ENCODE measurements around the gene HK1.

The HK1 gene

DNA sequence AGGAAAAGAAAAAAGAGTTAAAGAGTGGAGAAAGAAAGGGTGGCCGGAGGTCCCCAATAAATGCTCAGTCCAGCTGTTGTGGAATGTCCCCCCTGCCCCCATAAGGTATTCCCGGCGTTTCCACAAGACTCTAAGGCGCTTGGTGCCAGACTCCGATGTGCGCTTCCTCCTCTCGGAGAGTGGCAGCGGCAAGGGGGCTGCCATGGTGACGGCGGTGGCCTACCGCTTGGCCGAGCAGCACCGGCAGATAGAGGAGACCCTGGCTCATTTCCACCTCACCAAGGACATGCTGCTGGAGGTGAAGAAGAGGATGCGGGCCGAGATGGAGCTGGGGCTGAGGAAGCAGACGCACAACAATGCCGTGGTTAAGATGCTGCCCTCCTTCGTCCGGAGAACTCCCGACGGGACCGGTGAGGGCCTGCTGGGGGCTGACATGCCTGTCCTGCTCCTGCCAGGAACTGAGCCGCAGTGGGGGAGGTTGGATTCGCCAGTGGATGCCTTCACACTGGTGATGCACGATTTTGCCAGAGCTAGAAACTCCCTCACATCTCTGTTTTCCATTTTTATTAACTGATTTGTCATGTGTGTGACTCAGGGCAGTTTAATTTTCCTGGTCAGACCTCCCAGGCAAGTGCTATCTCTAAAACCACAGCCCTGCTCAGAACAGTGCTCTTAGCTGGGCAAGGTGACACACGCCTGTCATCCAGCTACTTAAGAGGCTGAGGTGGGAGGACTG lies 104.3 kb downstream of the HK1 start:
- DNase-seq, result no peak

GRCh38 chr10:69383558-69383957 lies 105.3 kb downstream of the HK1 start:
- DNase-seq, result peak; percentile 36

DNA sequence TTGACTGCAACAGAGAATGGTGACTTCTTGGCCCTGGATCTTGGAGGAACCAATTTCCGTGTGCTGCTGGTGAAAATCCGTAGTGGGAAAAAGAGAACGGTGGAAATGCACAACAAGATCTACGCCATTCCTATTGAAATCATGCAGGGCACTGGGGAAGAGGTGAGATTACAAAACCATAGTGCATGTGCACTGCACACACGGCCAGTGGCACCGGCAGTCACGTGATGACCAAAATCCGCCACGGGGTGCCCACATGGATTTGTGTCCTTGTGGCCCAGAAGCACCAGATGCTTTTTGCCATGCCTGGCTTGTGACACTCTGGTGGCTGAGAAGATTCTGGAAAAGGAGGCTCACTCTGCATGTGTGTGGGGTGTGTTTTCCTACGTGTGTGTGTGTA lies 106.0 kb downstream of the HK1 start:
- DNase-seq, result no peak

GRCh38 chr10:69385454-69386350 lies 107.4 kb downstream of the HK1 start:
- DNase-seq, result no peak

- no peak for DNase-seq
Measured at GRCh38 chr10:69387500-69387899, 109.2 kb downstream of the HK1 start.

DNA sequence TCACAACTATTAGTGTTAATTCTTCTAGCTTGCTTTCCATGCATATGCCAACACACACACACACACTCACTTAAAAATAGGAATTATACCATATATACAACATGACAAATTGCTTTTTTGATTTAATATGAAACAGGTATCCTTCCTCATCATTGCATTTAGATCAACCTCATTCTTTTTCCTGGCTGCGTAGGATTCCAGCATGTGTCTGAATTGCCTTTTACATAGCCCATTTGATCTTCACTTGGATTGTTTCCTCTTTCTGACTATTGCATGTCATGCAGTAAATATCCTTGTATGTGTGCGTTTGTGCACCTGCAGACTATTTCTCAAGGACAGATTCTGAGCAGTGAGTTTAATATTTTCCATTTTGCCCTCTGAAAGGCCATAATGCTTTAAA lies 110.2 kb downstream of the HK1 start:
- DNase-seq, result no peak

DNA sequence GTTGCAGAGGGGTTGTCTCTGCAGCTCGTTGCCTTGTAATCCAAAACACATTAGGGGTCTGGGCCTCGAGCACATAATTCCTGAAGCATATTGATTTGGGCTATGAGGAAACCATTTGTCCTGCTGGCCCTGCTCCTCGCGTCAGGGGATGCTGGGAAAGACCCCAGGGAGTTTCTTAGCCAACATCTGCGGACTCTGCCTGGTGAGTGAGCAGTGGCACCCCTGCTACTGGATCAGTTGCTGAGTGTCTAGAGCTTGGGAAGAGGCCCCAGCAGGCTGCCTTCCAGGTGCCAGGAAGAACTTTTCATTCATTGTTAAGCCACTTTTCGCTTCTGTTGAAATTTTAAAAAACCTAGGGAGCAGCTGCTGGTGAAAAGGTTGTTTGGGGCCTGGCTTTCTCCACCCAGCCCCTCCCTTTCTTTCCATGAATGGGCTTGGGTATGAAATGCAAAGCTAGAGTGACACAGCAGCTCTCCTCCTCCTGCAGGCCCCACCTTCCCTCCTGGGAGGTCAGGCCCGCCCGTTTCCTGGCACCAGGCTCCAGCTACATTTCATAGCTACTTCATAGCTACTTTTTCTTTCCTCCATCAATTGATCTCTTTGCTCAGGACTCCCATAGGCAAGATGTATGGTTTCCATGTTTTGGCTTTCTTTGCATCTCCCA lies 111.7 kb downstream of the HK1 start:
- peak; percentile 54 for DNase-seq

- DNase-seq, result no peak
Measured at GRCh38 chr10:69391158-69391557, 112.9 kb downstream of the HK1 start.

DNA sequence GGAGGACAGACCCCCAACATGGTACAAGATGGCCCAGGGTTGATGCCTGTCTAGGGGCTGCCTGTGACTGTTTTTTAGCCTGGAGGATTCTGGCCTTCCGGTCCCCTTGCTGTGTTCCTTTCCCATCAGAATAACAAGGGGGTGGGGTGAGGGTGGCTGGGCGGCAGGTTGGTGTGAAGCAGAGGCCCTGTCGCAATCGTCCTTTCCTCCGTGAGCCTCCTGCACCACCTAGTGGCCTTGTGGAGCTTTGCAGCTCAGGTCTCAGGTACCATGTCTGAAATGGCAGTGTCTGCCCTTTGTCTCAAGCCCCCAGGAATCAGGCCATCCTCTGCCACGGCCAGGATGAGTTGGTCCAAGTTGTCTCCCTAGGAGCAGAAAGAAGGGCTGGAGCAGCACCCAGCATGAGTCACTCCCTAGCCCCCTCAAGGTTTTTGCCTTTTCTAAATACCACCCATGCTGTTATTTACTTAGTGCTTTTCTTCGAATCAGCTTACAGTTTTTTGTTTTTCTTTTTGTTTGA lies 114.2 kb downstream of the HK1 start:
- DNase-seq, result peak; percentile 83

DNA sequence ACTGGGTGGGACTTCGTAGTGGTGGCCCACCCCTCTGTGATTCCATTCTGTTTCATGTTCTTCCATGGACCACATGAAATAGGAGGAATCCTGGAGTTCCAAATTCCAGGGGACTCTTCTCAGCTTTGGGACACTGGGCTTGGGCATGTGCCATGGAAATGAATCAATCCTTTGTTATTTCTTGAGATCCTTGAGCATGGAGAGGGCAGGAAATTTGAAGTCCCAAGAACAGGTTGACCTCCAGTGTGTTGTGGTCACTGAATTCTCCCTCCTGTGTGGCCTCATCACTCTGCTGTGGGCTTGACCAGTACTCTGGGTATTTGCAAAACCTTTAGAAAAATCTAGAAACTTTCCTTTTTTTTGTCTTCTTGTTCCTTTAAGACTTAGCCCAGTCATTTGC lies 115.7 kb downstream of the HK1 start:
- DNase-seq, result no peak

- DNase-seq, result no peak
Measured at GRCh38 chr10:69397972-69398371, 119.7 kb downstream of the HK1 start.

- DNase-seq, result no peak
Measured at GRCh38 chr10:69398466-69398865, 120.2 kb downstream of the HK1 start.

DNA sequence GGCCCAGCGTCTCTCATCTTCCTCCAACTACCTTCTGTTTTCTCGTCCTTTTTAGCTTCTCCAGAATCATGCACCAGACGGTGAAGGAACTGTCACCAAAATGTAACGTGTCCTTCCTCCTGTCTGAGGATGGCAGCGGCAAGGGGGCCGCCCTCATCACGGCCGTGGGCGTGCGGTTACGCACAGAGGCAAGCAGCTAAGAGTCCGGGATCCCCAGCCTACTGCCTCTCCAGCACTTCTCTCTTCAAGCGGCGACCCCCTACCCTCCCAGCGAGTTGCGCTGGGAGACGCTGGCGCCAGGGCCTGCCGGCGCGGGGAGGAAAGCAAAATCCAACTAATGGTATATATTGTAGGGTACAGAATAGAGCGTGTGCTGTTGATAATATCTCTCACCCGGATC lies 122.6 kb downstream of the HK1 start:
- DNase-seq, result no peak

- DNase-seq, result no peak
Measured at GRCh38 chr10:69401416-69401815, 123.1 kb downstream of the HK1 start.

GRCh38 chr10:69402386-69402785 lies 124.1 kb downstream of the HK1 start:
- DNase-seq, result no peak

GRCh38 chr10:69403066-69403465 lies 124.8 kb downstream of the HK1 start:
- DNase-seq, result no peak

- DNase-seq, result no peak
Measured at GRCh38 chr10:69403519-69403918, 125.2 kb downstream of the HK1 start.

- DNase-seq, result no peak
Measured at GRCh38 chr10:69404786-69405185, 126.5 kb downstream of the HK1 start.

- no peak for DNase-seq
Measured at GRCh38 chr10:69405221-69405620, 126.9 kb downstream of the HK1 start.

GRCh38 chr10:69406302-69406811 lies 128.1 kb downstream of the HK1 start:
- peak; percentile 51 for DNase-seq

DNA sequence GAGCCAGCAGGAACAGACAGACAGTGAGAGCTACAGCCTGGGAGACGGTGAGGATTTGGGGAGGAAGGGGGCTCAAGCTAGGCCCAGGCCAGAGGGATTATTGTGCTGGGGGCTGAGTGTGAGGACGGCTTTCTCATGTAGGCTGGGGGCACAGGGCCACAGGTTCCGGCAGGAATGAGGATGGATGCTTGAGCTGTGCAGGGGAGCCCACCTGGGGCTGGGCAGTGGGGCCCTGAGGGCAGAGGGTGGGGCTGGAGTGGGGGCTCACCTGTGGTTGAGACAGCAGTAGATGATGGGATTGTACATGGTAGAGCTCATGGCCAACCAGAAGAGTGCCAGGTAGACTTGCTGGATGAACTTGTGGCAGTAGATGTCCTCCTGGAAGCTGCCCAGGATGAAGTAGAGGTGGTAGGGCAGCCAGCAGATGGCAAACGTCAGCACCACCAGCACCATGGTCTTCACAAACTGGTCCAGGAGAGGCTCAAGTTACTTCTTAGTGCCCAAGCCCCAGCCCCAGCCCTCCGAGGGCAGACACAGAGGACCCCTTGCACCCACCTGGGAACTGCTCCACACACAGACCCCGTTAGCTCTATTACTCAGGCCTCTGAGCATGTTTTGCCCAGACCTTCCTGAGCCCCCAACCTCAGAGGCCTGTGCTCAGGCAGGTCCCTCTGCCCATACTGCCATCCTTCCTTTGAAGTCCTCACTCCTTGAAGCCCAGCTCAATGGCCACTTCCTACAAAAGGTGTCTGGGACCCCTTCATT lies 128.7 kb downstream of the HK1 start:
- no peak for DNase-seq

GRCh38 chr10:69407621-69408301 lies 129.5 kb downstream of the HK1 start:
- no peak for DNase-seq
